Hematopoietic multipotent progenitor cell treated with erythropoietin and hydrocortisone succinate and interleukin-3 and kit ligand, for 4 days (in vitro differentiated cells): ENCODE results near the gene TEX51.

Experiments
- DNase-seq: peaks from one replicate; pipeline ENCODE4 v3.0.0-alpha.2; 2015

The TEX51 gene

GRCh38 chr2:126898636-126899035 lies at the start of gene TEX51:
Gene TEX51 (plus strand): TSS chr2:126898890. CDS start chr2:126898919, 29 bp downstream.
- DNase-seq = no peak

- DNase-seq = no peak
Observed at GRCh38 chr2:126849054-126849453, 49.6 kb upstream of the TEX51 start.

GRCh38 chr2:126849486-126849885 lies 49.2 kb upstream of the TEX51 start:
- DNase-seq = no peak

- no peak for DNase-seq
Observed at GRCh38 chr2:126849991-126850535, 48.6 kb upstream of the TEX51 start.

GRCh38 chr2:126850940-126851339 lies 47.8 kb upstream of the TEX51 start:
- DNase-seq = no peak

- no peak for DNase-seq
Observed at GRCh38 chr2:126851756-126852155, 46.9 kb upstream of the TEX51 start.

GRCh38 chr2:126852361-126852760 lies 46.3 kb upstream of the TEX51 start:
- no peak for DNase-seq

GRCh38 chr2:126855606-126856005 lies 43.1 kb upstream of the TEX51 start:
- no peak for DNase-seq

- DNase-seq = no peak
Observed at GRCh38 chr2:126856403-126856802, 42.3 kb upstream of the TEX51 start.

- no peak for DNase-seq
Observed at GRCh38 chr2:126857502-126857901, 41.2 kb upstream of the TEX51 start.

- no peak for DNase-seq
Observed at GRCh38 chr2:126858013-126858412, 40.7 kb upstream of the TEX51 start.

- no peak for DNase-seq
Observed at GRCh38 chr2:126858436-126858835, 40.3 kb upstream of the TEX51 start.

- no peak for DNase-seq
Observed at GRCh38 chr2:126858991-126859390, 39.7 kb upstream of the TEX51 start.

- DNase-seq = no peak
Observed at GRCh38 chr2:126859631-126860030, 39.1 kb upstream of the TEX51 start.

GRCh38 chr2:126860385-126860784 lies 38.3 kb upstream of the TEX51 start:
- no peak for DNase-seq

GRCh38 chr2:126862730-126863129 lies 36.0 kb upstream of the TEX51 start:
- no peak for DNase-seq

- peak; percentile 35 for DNase-seq
Observed at GRCh38 chr2:126863336-126864015, 35.2 kb upstream of the TEX51 start.

- no peak for DNase-seq
Observed at GRCh38 chr2:126864861-126865260, 33.8 kb upstream of the TEX51 start.

- no peak for DNase-seq
Observed at GRCh38 chr2:126866451-126866850, 32.2 kb upstream of the TEX51 start.

GRCh38 chr2:126874961-126875360 lies 23.7 kb upstream of the TEX51 start:
- DNase-seq = no peak

- DNase-seq = no peak
Observed at GRCh38 chr2:126876631-126877030, 22.1 kb upstream of the TEX51 start.

- DNase-seq = no peak
Observed at GRCh38 chr2:126877041-126877440, 21.6 kb upstream of the TEX51 start.

GRCh38 chr2:126877861-126878565 lies 20.7 kb upstream of the TEX51 start:
- DNase-seq = no peak

- no peak for DNase-seq
Observed at GRCh38 chr2:126878601-126879000, 20.1 kb upstream of the TEX51 start.
